H9 (cell line): ENCODE results near the gene RIPOR1. TPM values are rescaled to one million over a fixed set of nuclear protein-coding genes. Genes with fewer than 3 reads are reported as not detected.

Experiments
- DNase-seq: peaks from one replicate; pipeline ENCODE4 v3.0.0-alpha.2; 2017
- H2AFZ ChIP-seq: one replicate; pipeline ENCODE4 v1.6.1; 2013; ENCODE audit warnings: mild to moderate bottlenecking, low read length, control low read depth, moderate library complexity
- H2AK5ac ChIP-seq: 2 replicates; pipeline ENCODE4 v1.6.1; 2013; ENCODE audit warnings: low read length, control low read depth, mixed read lengths; ENCODE audit not compliant: insufficient read length
- H2BK120ac ChIP-seq: one replicate; pipeline ENCODE4 v1.6.1; 2013; ENCODE audit warnings: low read depth, mild to moderate bottlenecking, low read length, control low read depth, inconsistent platforms; ENCODE audit not compliant: poor library complexity, severe bottlenecking
- H2BK12ac ChIP-seq: 2 replicates; pipeline ENCODE4 v1.6.1; 2013; ENCODE audit warnings: low read length, control low read depth, mixed read lengths, low read depth; ENCODE audit not compliant: insufficient read length
- H2BK15ac ChIP-seq: 2 replicates; pipeline ENCODE4 v1.6.1; 2013; ENCODE audit warnings: low read depth, low read length, control low read depth
- H2BK20ac ChIP-seq: one replicate; pipeline ENCODE4 v1.6.1; 2013; ENCODE audit warnings: low read depth, mild to moderate bottlenecking, low read length, control low read depth, inconsistent platforms; ENCODE audit not compliant: poor library complexity, severe bottlenecking
- H2BK5ac ChIP-seq: 2 replicates; pipeline ENCODE4 v1.6.1; 2013; ENCODE audit warnings: low read length, control low read depth, mixed read lengths; ENCODE audit not compliant: insufficient read length
- H3K14ac ChIP-seq: 2 replicates; pipeline ENCODE4 v1.6.1; 2013; ENCODE audit warnings: low read length, control low read depth; ENCODE audit not compliant: insufficient read depth
- H3K18ac ChIP-seq: 2 replicates; pipeline ENCODE4 v1.6.1; 2013; ENCODE audit warnings: low read depth, mild to moderate bottlenecking, mixed read lengths, low read length, control low read depth; ENCODE audit not compliant: insufficient read length
- H3K23ac ChIP-seq: 2 replicates; pipeline ENCODE4 v1.6.1; 2013; ENCODE audit warnings: low read length, control low read depth, mixed read lengths, low read depth; ENCODE audit not compliant: insufficient read length
- H3K23me2 ChIP-seq: 2 replicates; pipeline ENCODE4 v1.6.1; 2013; ENCODE audit warnings: low read depth, mild to moderate bottlenecking, mixed read lengths, low read length, control low read depth; ENCODE audit not compliant: insufficient read length, poor library complexity, severe bottlenecking
- H3K27ac ChIP-seq: 2 replicates; pipeline ENCODE4 v1.5.1; 2013; ENCODE audit warnings: low read length, control low read depth, mixed read lengths, low read depth; ENCODE audit not compliant: insufficient read length
- H3K27me3 ChIP-seq: 2 replicates; pipeline ENCODE4 v1.6.1; 2013; ENCODE audit warnings: low read length, control low read depth, inconsistent platforms; ENCODE audit not compliant: insufficient read depth
- H3K4ac ChIP-seq: 2 replicates; pipeline ENCODE4 v1.6.1; 2013; ENCODE audit warnings: low read depth, mild to moderate bottlenecking, control low read depth, inconsistent platforms, low read length, moderate library complexity
- H3K4me1 ChIP-seq: 2 replicates; pipeline ENCODE4 v1.6.1; 2013; ENCODE audit warnings: low read length, control low read depth, inconsistent platforms; ENCODE audit not compliant: insufficient read depth
- H3K4me2 ChIP-seq: 2 replicates; pipeline ENCODE4 v1.6.1; 2013; ENCODE audit warnings: low read length, control low read depth, mixed read lengths; ENCODE audit not compliant: insufficient read length, insufficient read depth
- H3K56ac ChIP-seq: 2 replicates; pipeline ENCODE4 v1.6.1; 2013; ENCODE audit warnings: low read depth, mild to moderate bottlenecking, mixed read lengths, low read length, control low read depth; ENCODE audit not compliant: insufficient read length
- H3K79me1 ChIP-seq: 2 replicates; pipeline ENCODE4 v1.6.1; 2013; ENCODE audit warnings: low read depth, mild to moderate bottlenecking, moderate library complexity, low read length, control low read depth, inconsistent platforms; ENCODE audit not compliant: insufficient read depth, poor library complexity, severe bottlenecking
- H3K79me2 ChIP-seq: 2 replicates; pipeline ENCODE4 v1.6.1; 2013; ENCODE audit warnings: low read length, control low read depth, inconsistent platforms; ENCODE audit not compliant: insufficient read depth
- H3K9ac ChIP-seq: 2 replicates; pipeline ENCODE4 v1.6.1; 2013; ENCODE audit warnings: low read length, control low read depth, mixed read lengths; ENCODE audit not compliant: insufficient read length; ENCODE audit errors: extremely low read depth
- H3K9me3 ChIP-seq: one replicate; pipeline ENCODE4 v1.6.1; 2013; ENCODE audit warnings: low read depth, low read length, inconsistent platforms; ENCODE audit not compliant: control insufficient read depth
- H3T11ph ChIP-seq: one replicate; pipeline ENCODE4 v1.6.1; 2013; ENCODE audit warnings: mild to moderate bottlenecking, low read length, control low read depth, inconsistent platforms
- H4K20me1 ChIP-seq: one replicate; pipeline ENCODE4 v1.6.1; 2013; ENCODE audit not compliant: control insufficient read depth, insufficient read length, insufficient read depth
- H4K5ac ChIP-seq: 2 replicates; pipeline ENCODE4 v1.6.1; 2013; ENCODE audit warnings: low read depth, mild to moderate bottlenecking, mixed read lengths, low read length, control low read depth; ENCODE audit not compliant: insufficient read length
- H4K8ac ChIP-seq: replicated peaks from 2 replicates; pipeline ENCODE4 v1.6.1; 2013; ENCODE audit warnings: low read length, control low read depth, mixed read lengths, low read depth; ENCODE audit not compliant: insufficient read length
- H4K91ac ChIP-seq: 2 replicates; pipeline ENCODE4 v1.6.1; 2013; ENCODE audit warnings: low read depth, mild to moderate bottlenecking, moderate library complexity, mixed read lengths, low read length, control low read depth; ENCODE audit not compliant: insufficient read length
- H3K27ac Mint-ChIP-seq, 3 experiments: 2 replicates in 2 of 3; 3 replicates in 1 of 3; pipeline ENCODE4 v1.8.0; 2020 to 2021; ENCODE audit warnings: mixed read lengths in 3 of 3, mild to moderate bottlenecking in 1 of 3, moderate library complexity in 1 of 3
- H3K27me3 Mint-ChIP-seq: 2 replicates; pipeline ENCODE4 v1.8.0; 2021; ENCODE audit warnings: low read depth, mild to moderate bottlenecking, moderate library complexity, mixed read lengths
- H3K36me3 Mint-ChIP-seq, 3 experiments: 2 replicates in 2 of 3; 3 replicates in 1 of 3; pipeline ENCODE4 v1.8.0; 2020 to 2021; ENCODE audit warnings: low read depth in 3 of 3, mixed read lengths in 3 of 3; ENCODE audit not compliant: insufficient read depth in 1 of 3
- H3K4me1 Mint-ChIP-seq, 2 experiments: 2 replicates each; pipeline ENCODE4 v1.8.0; 2020; ENCODE audit warnings: mixed read lengths in 2 of 2
- H3K4me3 Mint-ChIP-seq, 2 experiments: 2 replicates in 1 of 2; 3 replicates in 1 of 2; pipeline ENCODE4 v1.8.0; 2020 to 2021; ENCODE audit warnings: mild to moderate bottlenecking in 2 of 2, mixed read lengths in 2 of 2, moderate library complexity in 1 of 2
- H3K9me3 Mint-ChIP-seq, 2 experiments: 2 replicates in 1 of 2; 3 replicates in 1 of 2; pipeline ENCODE4 v1.8.0; 2020; ENCODE audit warnings: mild to moderate bottlenecking in 2 of 2, mixed read lengths in 2 of 2, moderate library complexity in 1 of 2
- WGBS: extraction: QIAGEN DNeasy Blood & Tissue Kit; methylation state at CpG from one replicate; pipeline ENCODE4 v1.1.7; 2013; ENCODE audit warnings: missing lambda C conversion rate, low lambda C conversion rate, mixed read lengths; ENCODE audit not compliant: insufficient read length; ENCODE audit errors: extremely low coverage; 5-methylcytosine and 5-hydroxymethylcytosine counted together
- total RNA-seq: library from RNA; stranded (reverse); gene quantifications from 2 replicates; pipeline ENCODE4 v1.2.1, GENCODE V29; 2021
- TF ChIP-seq, protein P1 (sequence below): fragments of 200-600 bp; sonication (generic); conservative IDR thresholded peaks from 3 replicates; pipeline ENCODE4 v1.8.0; 2021; ENCODE audit warnings: antibody characterized with exemption, mild to moderate bottlenecking

Gene RIPOR1
- total RNA-seq, 1 experiment from 2014 or later, result 14.3 TPM

DNA sequence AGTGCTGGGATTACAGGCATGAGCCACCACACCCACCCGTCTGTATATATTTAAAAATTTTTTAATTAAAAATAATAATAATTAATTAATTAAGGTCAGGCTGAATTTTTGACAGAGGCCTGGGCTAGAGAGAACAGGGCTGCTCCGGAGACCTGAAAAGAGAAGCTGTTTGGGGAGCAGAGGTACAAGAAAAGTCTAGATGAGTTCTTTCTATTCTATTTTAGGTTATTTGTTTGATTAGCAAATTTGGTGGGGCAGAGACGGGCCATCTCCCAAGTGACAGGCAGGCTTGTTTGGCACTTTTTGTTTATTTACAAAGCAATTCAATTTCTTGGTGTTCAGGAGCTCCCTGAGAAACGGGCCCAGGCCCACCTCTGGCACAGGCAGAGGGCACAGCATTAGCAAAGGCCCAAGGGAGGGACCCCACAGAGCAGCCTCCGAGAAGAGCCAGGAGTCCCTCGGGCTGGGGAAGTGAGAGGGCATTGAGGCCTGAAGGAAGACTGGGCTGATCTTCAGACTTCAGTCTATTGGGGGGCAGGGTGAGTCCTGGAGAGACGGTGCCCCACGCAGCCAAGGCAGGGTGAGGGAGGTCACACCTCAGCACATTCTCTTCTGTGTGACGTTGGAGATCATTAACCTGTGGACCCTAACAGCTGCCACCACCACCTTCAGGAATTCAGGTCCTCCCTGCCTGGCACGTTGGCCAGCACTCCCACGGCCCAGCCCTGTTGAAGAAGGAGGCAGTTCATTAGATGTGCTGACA, 10.8 kb upstream of the RIPOR1 start:
- no peak overlapping the region for H3K56ac ChIP-seq
- WGBS, result no CpG with 5 or more reads among the region's 11 CpGs
- TF ChIP-seq, protein P1, sequence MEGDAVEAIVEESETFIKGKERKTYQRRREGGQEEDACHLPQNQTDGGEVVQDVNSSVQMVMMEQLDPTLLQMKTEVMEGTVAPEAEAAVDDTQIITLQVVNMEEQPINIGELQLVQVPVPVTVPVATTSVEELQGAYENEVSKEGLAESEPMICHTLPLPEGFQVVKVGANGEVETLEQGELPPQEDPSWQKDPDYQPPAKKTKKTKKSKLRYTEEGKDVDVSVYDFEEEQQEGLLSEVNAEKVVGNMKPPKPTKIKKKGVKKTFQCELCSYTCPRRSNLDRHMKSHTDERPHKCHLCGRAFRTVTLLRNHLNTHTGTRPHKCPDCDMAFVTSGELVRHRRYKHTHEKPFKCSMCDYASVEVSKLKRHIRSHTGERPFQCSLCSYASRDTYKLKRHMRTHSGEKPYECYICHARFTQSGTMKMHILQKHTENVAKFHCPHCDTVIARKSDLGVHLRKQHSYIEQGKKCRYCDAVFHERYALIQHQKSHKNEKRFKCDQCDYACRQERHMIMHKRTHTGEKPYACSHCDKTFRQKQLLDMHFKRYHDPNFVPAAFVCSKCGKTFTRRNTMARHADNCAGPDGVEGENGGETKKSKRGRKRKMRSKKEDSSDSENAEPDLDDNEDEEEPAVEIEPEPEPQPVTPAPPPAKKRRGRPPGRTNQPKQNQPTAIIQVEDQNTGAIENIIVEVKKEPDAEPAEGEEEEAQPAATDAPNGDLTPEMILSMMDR, result no peak
- H3K9ac ChIP-seq, result no peak overlapping the region
- no peak overlapping the region for H4K8ac ChIP-seq
- H3K36me3 Mint-ChIP-seq, result no peaks in the 10 kb centered on the region
- H3K4ac ChIP-seq, result no peak overlapping the region
- no peaks in the 10 kb centered on the region for H4K20me1 ChIP-seq
- H3K4me2 ChIP-seq, result no peak overlapping the region
- H2BK120ac ChIP-seq, result no peak overlapping the region
- no peak overlapping the region for H4K5ac ChIP-seq
- no peak overlapping the region for H4K91ac ChIP-seq
- no peak overlapping the region for H3K27ac Mint-ChIP-seq
- no peak overlapping the region for H3K4me3 Mint-ChIP-seq
- H2BK20ac ChIP-seq, result no peak overlapping the region
- H3K9me3 ChIP-seq, result no peaks in the 10 kb centered on the region
- H2BK5ac ChIP-seq, result no peak overlapping the region
- H3K79me1 ChIP-seq, result no peaks in the 10 kb centered on the region
- H3K9me3 Mint-ChIP-seq, result peaks cover 3 to 4% of the 10 kb centered on the region in 2 experiments; a peak in 4 of 5 replicates
- H3K23ac ChIP-seq, result no peak overlapping the region
- peaks cover 2 to 5% of the 10 kb centered on the region in 2 experiments; a peak in 2 of 4 replicates for H3K4me1 Mint-ChIP-seq
- no peaks in the 10 kb centered on the region for H3K4me1 ChIP-seq
- no peaks in the 10 kb centered on the region for H3K23me2 ChIP-seq
- H3T11ph ChIP-seq, result no peak overlapping the region
- H3K27me3 ChIP-seq, result no peaks in the 10 kb centered on the region; the same call in 1 of the 2 replicates
- no peak overlapping the region for H2AFZ ChIP-seq
- no peaks in the 10 kb centered on the region for H3K79me2 ChIP-seq
- no peak overlapping the region for H3K18ac ChIP-seq
- DNase-seq, result no peak
- no peak overlapping the region for H3K27ac ChIP-seq
- no peak overlapping the region for H2AK5ac ChIP-seq
- no peak overlapping the region for H2BK15ac ChIP-seq
- H3K14ac ChIP-seq, result no peak overlapping the region
- peaks cover 67% of the 10 kb centered on the region for H3K27me3 Mint-ChIP-seq
- no peak overlapping the region for H2BK12ac ChIP-seq
